CD4-positive, alpha-beta T cell treated with Interleukin-4 for 1 hour (primary cell): ENCODE measurements around the gene RPL7L1.

Source experiments
- DNase-seq, 2 donors: peaks; one replicate each; pipeline ENCODE4 v3.0.0-alpha.2; 2020 to 2022

Gene RPL7L1

GRCh38 chr6:42936398-42936797 lies 57.0 kb downstream of the RPL7L1 start:
- no peak for DNase-seq

GRCh38 chr6:42937548-42938427 lies 58.4 kb downstream of the RPL7L1 start:
- DNase-seq = no peak

GRCh38 chr6:42938428-42938796 lies 59.0 kb downstream of the RPL7L1 start:
- DNase-seq = no peak

- DNase-seq = no peak
Measured at GRCh38 chr6:42938987-42939809, 59.8 kb downstream of the RPL7L1 start.
